Gastroesophageal sphincter (tissue), 4 donors: ENCODE data around the gene AGXT2. TPM values are rescaled to one million over a fixed set of nuclear protein-coding genes. Genes with fewer than 3 reads are reported as not detected.

Experiments used
- ATAC-seq: fragments of 150-250 bp; one replicate; pipeline ENCODE4 v1.9.1; 2016; ENCODE audit warnings: mild to moderate bottlenecking, moderate library complexity
- H3K27ac ChIP-seq, 4 donors: fragments of 200-600 bp; sonication (generic) in 3 of 4; 1 replicate in 3 of 4; 2 replicates in 1 of 4; pipeline ENCODE4 v1.5.1; 2016 to 2019
- H3K27me3 ChIP-seq: fragments of 200-600 bp; sonication (generic); one replicate; pipeline ENCODE4 v1.5.1; 2019
- H3K36me3 ChIP-seq, 2 donors: fragments of 200-600 bp; sonication (generic); one replicate each; pipeline ENCODE4 v1.5.1; 2019; ENCODE audit warnings: control low read depth in 1 of 2
- H3K4me1 ChIP-seq, 3 donors: fragments of 200-600 bp; sonication (generic); 1 replicate in 2 of 3; 2 replicates in 1 of 3; pipeline ENCODE4 v1.5.1; 2016 to 2019; ENCODE audit warnings: control low read depth in 2 of 3
- H3K4me3 ChIP-seq, 2 donors: fragments of 200-600 bp; sonication (generic); one replicate each; pipeline ENCODE4 v1.5.1; 2019; ENCODE audit warnings: mild to moderate bottlenecking in 1 of 2, moderate library complexity in 1 of 2
- H3K9me3 ChIP-seq, 3 donors: fragments of 200-600 bp; sonication (generic); one replicate each; pipeline ENCODE4 v1.5.1; 2017 to 2019; ENCODE audit warnings: control low read depth in 2 of 3
- CTCF ChIP-seq, 4 experiments: fragments of 200-600 bp in 2 of 4; fragments of 450-650 bp in 2 of 4; sonication (generic) in 1 of 4; IDR thresholded peaks; one replicate each; pipeline ENCODE4 v1.5.1; 2017 to 2019; ENCODE audit warnings: antibody characterized with exemption in 4 of 4, mild to moderate bottlenecking in 2 of 4, moderate library complexity in 2 of 4
- EP300 ChIP-seq: sonication (generic); formaldehyde crosslinking; IDR thresholded peaks from one replicate; pipeline ENCODE4 v1.6.1; 2017; ENCODE audit warnings: antibody characterized with exemption, mild to moderate bottlenecking
- POLR2A ChIP-seq, 2 donors: fragments of 450-650 bp; IDR thresholded peaks; one replicate each; pipeline ENCODE4 v1.6.1; 2017; ENCODE audit warnings: antibody characterized with exemption in 2 of 2, mild to moderate bottlenecking in 2 of 2, moderate library complexity in 1 of 2
- POLR2AphosphoS5 ChIP-seq: sonication (generic); formaldehyde crosslinking; IDR thresholded peaks from one replicate; pipeline ENCODE4 v1.6.1; 2017; ENCODE audit warnings: antibody characterized with exemption
- WGBS, 2 donors: methylation state at CpG; one replicate each; pipeline ENCODE4 v1.1.5; 2018; ENCODE audit warnings: low coverage in 1 of 2; 5-methylcytosine and 5-hydroxymethylcytosine counted together
- total RNA-seq, 4 donors: library from RNA; depleted of rRNA; stranded (reverse); fragments of >200 nt; gene quantifications; one replicate each; pipeline ENCODE4 v1.1.0, GENCODE V29; 2016

AGXT2 gene
- total RNA-seq, 4 donors from 2014 or later = not detected

GRCh38 chr5:35030426-35031100, 17.2 kb downstream of the AGXT2 start:
- ATAC-seq = no peak
- Histone ChIP-seq H3K36me3 (no peaks in the 10 kb centered on the region), H3K4me3 (no peak overlapping the region), H3K27ac (no peak overlapping the region), H3K9me3 (no peaks in the 10 kb centered on the region), H3K27me3 (no peaks in the 10 kb centered on the region), H3K4me1 (no peaks in the 10 kb centered on the region)
- 75 to 78% methylated on average over 4 to 10 of the region's 10 CpGs for WGBS, 2 donors
- no peak for TF ChIP-seq POLR2A (IDR thresholded peaks at IDR 0.05)
- no peak for TF ChIP-seq POLR2AphosphoS5
- no peak for TF ChIP-seq EP300
- no peak for TF ChIP-seq CTCF (IDR thresholded peaks at IDR 0.05)

GRCh38 chr5:35029333-35029732, 18.4 kb downstream of the AGXT2 start:
- no peaks in the 10 kb centered on the region for H3K9me3 ChIP-seq
- H3K27ac ChIP-seq = no peak overlapping the region
- peaks cover 1% of the 10 kb centered on the region for H3K27me3 ChIP-seq
- no peak overlapping the region for H3K4me3 ChIP-seq
- no peak for TF ChIP-seq POLR2AphosphoS5
- TF ChIP-seq EP300 = no peak
- no peak for TF ChIP-seq POLR2A (IDR thresholded peaks at IDR 0.05)
- no peak for TF ChIP-seq CTCF (IDR thresholded peaks at IDR 0.05)
- ATAC-seq = no peak
- H3K36me3 ChIP-seq = no peaks in the 10 kb centered on the region
- 67 to 85% methylated on average over 2 of the region's 4 CpGs for WGBS, 2 donors
- no peaks in the 10 kb centered on the region for H3K4me1 ChIP-seq

GRCh38 chr5:35026941-35027340, 20.8 kb downstream of the AGXT2 start:
- no peak overlapping the region for H3K4me3 ChIP-seq
- 76 to 80% methylated on average over 5 of the region's 5 CpGs for WGBS, 2 donors
- no peak overlapping the region for H3K27ac ChIP-seq
- H3K4me1 ChIP-seq = no peaks in the 10 kb centered on the region
- H3K27me3 ChIP-seq = peaks cover 5% of the 10 kb centered on the region
- H3K36me3 ChIP-seq = no peaks in the 10 kb centered on the region
- no peak for TF ChIP-seq EP300
- TF ChIP-seq POLR2A (IDR thresholded peaks at IDR 0.05) = no peak
- H3K9me3 ChIP-seq = no peaks in the 10 kb centered on the region
- no peak for ATAC-seq

DNA sequence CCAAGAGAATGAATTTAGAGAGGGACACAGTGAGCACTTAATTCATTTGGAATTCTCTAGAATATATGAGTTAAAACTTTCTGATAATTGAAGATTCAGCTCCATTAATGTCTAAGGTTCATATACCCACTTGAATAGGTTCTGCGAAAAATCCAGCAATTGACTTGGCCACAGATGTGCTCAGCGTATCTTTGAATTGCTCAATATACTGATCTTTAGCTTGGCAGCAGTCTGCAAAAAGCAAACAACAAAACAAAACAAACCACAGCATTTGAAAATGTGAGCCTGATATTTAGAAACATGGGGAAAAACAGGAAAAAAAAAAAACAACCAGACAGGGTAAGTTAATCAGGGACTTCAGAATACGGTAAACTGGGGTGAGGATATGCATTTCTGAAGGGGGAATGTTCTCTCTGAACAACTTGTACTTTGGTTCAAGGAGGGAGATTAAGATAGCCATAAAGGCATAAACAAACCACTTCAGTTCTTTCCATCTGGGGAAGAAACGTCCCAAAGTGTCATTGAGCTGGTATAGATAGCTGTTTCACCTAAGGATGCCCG, 21.4 kb downstream of the AGXT2 start:
- no peak overlapping the region for H3K27ac ChIP-seq
- H3K4me3 ChIP-seq = no peak overlapping the region
- H3K27me3 ChIP-seq = peaks cover 5% of the 10 kb centered on the region
- WGBS, 2 donors = 67 to 80% methylated on average over 5 of the region's 5 CpGs
- ATAC-seq = no peak
- TF ChIP-seq POLR2AphosphoS5 = no peak
- no peak for TF ChIP-seq EP300
- no peak for TF ChIP-seq CTCF (IDR thresholded peaks at IDR 0.05)
- no peak for TF ChIP-seq POLR2A (IDR thresholded peaks at IDR 0.05)
- H3K36me3 ChIP-seq = no peaks in the 10 kb centered on the region
- no peaks in the 10 kb centered on the region for H3K9me3 ChIP-seq
- no peaks in the 10 kb centered on the region for H3K4me1 ChIP-seq

DNA sequence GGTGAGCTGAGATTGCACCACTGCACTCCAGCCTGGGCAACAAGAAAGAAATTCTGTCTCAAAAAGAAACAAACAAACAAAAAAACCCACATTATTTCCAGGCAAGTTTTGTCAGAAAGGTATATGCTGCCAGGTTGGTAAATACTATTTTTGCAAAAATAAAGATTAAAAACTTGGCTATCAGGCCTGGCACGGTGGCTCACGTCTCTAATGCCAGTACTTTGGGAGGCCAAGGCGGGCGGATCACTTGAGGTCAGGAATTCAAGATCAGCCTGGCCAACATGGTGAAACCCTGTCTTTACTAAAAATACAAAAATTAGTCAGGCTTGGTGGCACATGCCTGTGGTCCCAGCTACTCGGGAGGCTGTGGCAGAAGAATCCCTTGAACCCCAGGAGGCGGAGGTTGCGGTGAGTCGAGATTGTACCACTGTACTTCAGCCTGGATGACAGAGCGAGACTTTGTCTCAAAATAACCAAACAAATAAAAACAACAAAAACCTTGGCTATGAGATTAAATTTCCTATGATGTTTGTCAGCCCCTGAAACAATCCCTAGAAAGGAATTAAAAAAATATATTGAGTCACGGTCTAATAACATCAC, 22.7 kb downstream of the AGXT2 start:
- Histone ChIP-seq H3K4me3 (no peak overlapping the region), H3K36me3 (no peaks in the 10 kb centered on the region), H3K4me1 (no peaks in the 10 kb centered on the region), H3K27ac (no peak overlapping the region), H3K9me3 (no peaks in the 10 kb centered on the region), H3K27me3 (peaks cover 5% of the 10 kb centered on the region)
- no peak for TF ChIP-seq CTCF (IDR thresholded peaks at IDR 0.05)
- TF ChIP-seq POLR2A (IDR thresholded peaks at IDR 0.05) = no peak
- no peak for TF ChIP-seq POLR2AphosphoS5
- no peak for TF ChIP-seq EP300
- no peak for ATAC-seq
- WGBS, 2 donors = 89 to 94% methylated on average over 9 of the region's 10 CpGs
